GM21786 (cell line): ENCODE results near the gene TADA2B.

Experiments
- ATAC-seq: cut with Tn5 transposase; IDR thresholded peaks from one replicate; pipeline ENCODE4 v1.9.1; 2021; ENCODE audit not compliant: unreplicated experiment

TADA2B gene

GRCh38 chr4:7037425-7037824, 5.7 kb upstream of the TADA2B start:
- ATAC-seq = no peak

- ATAC-seq = no peak
Measured at GRCh38 chr4:7040765-7041164, 2.4 kb upstream of the TADA2B start.

DNA sequence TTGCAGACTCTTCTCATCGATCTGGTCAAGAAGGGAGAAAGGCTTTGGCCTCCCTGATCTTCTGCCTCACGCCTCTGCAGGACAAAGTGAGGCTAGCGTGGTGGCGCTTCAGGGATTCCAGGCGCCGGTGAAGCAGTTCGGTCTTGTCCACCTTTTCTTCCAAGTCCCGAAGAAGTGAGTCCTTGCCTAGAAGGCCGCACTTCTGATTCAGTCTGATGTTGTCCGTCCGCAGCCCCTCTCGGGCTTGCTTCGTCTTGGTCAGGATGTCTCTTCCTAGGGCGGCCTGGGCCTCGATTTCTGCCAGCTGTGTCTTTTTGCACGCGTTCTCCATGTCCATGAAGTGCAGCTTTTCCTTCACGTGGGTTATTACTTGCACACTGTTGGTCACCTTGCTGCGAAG, 1.9 kb upstream of the TADA2B start:
- ATAC-seq = no peak

DNA sequence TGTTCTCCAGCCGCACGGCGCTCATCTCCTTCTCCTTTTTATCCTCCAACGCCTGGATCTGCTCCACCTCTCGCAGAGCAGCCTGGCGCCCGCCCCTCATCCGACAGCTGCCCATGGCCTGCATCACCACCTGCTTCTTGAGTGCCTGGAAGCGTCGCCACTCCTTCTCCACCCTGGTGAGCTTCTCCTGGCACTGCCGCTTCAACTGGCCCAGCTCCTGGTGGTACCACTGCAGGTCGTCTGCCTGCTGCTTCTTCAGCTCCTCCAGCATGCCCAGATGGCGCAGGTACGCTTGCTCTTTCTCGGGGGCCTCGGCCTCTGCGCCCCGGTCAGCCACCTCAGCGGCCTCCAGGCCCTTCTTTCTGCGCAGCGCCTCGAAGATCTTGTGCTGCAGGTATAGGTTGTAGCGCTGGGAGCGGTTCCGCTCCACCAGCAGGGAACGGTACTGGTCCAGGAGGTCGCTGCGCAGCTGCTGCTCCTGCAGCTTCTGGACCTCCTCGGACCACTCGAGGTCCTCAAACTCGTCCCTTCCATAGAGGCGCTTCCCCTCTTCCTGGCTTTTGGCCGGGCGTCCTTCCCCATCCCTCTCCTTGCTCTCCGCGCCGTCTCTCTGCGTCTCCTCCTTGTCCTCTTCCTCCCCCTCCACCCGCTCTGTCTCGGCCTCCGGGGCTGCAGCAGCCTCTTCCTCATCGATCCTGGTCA, 1.2 kb upstream of the TADA2B start:
- no peak for ATAC-seq

DNA sequence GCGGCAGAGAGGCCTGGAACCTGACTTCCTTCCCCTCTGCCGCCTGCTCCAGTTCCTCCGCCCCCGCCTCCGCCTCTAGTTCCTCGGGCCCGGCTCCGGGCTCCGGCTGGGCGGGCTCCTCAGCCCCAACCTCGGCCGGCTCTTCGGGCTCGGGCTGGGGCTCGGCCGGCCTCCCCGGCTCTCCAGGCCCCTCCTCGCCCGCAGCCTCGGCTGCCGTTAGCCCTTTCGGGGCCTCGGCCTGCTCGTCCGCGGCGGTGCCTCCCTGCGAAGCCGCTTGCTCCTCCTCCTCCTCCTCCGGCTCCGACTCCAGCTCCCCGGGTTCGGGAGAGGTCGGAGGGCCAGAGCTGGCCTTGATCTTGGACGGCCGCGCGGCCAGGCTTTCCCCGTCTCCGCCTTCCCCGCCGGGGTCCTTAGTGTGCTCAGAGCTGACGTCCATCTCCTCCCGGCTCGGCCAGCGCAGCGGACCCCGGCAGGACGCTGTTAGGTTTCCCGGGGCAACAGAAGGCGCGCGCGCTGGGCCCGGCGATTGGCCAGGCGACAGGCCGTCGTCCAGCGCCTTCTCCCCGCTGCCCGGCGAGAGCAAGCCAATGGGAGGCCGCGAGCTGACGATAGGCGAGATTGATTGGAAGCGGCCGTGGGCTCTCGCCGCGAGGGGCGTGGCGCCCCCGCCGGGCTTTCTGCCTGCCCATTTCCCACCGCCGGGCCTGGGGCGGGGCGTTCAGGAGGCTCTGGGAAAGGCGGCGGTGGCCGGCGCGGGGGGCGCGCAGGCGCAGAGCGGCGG, 479 bp upstream of the TADA2B start:
- peak; percentile 66 for ATAC-seq

GRCh38 chr4:7044137-7044930, 1.2 kb downstream of the TADA2B start:
- ATAC-seq = no peak

DNA sequence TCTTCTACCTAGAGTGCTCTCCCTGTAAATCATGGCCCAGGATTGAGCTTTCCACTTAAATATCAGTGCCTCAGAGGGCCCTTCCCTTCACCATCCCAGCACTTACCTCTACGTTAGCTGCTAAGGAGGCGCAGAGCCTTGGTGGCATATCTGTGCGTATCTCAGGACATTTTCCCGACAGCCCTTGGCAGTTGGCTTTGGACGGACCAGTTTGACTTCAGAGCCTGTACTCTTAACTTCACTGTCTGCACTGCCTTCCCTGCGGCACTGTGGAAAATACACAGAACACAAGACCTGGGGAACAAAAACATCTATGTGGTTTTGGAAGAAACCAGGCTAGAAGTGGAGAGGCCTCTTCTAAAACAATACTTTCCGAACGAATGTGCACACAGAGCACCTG, 2.4 kb downstream of the TADA2B start:
- ATAC-seq = no peak

DNA sequence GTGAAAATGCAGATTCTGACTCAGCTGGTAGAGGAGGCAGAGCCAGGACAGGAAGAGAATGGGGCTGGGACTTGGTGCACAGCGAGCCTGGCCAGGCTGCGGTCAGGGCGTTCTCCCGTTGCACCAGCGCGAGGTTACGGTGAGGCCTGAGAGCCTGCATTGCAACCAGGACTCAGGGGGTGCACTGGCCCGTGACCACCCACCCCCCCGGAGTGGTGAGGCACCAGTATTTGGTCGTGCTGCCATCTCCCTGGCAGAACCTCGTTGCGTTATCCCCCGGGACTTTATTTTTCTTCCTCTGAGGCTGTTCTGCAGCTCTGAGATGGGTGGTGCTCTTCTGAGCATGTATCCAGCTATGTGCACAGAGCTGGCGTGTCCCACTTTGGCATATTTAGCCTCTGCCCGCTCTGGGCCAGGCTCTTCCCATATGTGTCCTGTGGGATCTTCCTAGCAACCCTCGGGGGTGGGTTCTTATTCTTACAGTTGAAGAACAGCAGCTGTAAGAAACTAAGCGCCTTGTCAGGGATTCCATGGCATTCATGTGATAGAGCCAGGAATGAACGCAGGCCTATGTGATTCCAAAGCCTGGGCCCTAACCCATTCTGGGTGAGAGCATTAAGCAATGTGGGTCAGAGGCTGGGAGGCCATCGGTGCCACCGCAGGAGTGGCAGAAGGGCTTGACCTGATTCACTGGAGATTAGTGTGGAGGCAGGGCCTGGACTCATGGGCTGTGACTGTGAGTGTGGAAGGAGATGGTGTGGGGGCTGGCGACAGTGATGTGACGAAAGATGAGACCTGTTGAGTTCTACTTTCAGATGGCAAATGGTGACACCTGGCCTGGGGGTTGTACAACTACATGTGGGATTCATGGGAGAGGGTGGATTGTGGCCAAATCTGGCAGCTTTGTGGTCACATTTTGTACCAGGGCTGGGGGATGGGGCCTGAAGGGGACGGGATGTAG, 3.1 kb downstream of the TADA2B start:
- ATAC-seq = peak; percentile 37

- ATAC-seq = no peak
Measured at GRCh38 chr4:7046971-7047370, 3.8 kb downstream of the TADA2B start.

DNA sequence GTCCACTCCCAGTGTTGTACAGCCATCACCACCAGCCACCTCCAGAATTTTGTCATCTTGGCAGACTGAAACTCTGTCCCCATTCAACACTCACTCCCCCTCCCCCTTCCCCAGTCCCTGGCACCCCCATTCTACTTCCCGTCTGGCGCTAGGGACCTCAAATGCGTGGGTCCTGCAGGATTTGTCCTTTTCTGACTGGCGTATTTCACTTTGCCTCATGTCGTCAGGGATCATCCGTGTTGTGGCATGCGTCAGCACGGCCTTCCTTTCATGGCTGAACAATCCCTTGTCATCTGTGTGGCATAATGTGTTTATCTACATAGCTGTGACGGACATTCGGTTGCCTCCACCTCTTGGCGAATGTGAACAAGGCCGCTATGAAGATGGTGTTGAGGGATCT, 5.5 kb downstream of the TADA2B start:
- no peak for ATAC-seq

- no peak for ATAC-seq
Measured at GRCh38 chr4:7049295-7049694, 6.1 kb downstream of the TADA2B start.

- no peak for ATAC-seq
Measured at GRCh38 chr4:7049739-7050138, 6.6 kb downstream of the TADA2B start.

GRCh38 chr4:7050481-7051143, 7.4 kb downstream of the TADA2B start:
- no peak for ATAC-seq

DNA sequence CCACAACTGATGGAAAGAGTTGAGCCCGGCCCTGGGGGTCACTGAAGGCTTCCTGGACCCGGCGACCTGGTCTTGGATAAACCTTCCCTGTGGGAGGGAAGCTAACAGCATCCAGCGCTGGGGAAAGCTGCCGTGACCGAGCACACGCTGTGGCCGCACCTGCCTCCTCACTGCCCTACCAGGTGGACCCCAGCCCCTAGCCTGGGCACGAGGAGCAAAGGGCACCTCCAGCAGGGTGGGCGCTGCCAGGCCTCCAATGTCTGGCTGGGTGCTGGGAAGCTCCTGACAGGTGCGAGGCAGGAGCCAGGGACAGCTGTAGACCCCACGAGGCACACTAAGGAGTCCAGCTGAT, 7.9 kb downstream of the TADA2B start:
- ATAC-seq = no peak

GRCh38 chr4:7051905-7052304, 8.7 kb downstream of the TADA2B start:
- ATAC-seq = no peak

- ATAC-seq = no peak
Measured at GRCh38 chr4:7052313-7052712, 9.1 kb downstream of the TADA2B start.

DNA sequence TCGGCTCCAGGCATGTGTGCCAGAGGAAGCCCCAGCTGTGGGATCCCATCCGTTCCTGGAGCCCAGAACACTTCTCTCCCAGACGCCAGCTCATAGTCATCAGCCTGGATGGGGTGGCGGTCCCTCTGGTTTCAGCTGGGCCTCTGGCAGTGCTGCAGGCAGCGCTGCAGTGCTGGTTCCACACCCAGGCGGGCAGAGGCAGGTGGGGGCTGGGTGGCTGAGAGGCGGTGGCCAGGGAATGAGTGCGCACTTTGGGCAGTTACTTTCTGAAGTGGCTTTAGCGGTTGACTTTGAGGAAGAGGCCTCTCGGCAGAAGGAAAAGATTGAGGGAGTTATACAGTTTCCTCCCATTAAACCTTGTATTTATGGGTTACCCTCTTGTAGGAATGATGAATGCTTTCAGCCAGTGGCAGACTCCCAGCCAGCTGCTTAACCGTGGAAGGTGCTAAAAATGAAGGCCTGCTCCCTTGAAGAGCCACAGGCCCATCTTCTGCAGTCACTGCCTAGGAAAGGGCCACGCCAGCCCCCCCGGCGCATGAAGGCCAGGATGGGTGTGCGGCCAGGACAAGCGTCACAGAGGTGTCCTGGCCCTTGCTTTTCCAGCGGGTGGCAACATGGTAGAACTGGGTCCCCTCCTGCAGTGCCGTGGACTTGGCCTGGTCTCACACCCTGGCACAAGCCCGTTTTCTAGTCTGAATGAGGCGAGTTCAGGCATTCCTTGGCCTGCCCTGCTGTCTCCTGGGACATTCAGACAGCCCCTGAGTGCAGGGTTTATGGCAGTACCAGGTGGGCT, 9.9 kb downstream of the TADA2B start:
- ATAC-seq = no peak

GRCh38 chr4:7054106-7054880, 11.1 kb downstream of the TADA2B start:
- ATAC-seq = no peak
